Thyroid gland (tissue), 4 donors: ENCODE results near the gene NKAP.

ENCODE experiments used
- POLR2A ChIP-seq, 2 donors: fragments of 450-650 bp; IDR thresholded peaks; one replicate each; pipeline ENCODE4 v1.6.1; 2017; ENCODE audit warnings: antibody characterized with exemption in 2 of 2, mild to moderate bottlenecking in 2 of 2, moderate library complexity in 1 of 2
- TF ChIP-seq, protein P1 (sequence below), 6 experiments: fragments of 200-600 bp in 3 of 6; fragments of 450-650 bp in 3 of 6; sonication (generic) in 3 of 6; IDR thresholded peaks; one replicate each; pipeline ENCODE4 v1.5.1; 2016 to 2019; ENCODE audit warnings: antibody characterized with exemption in 6 of 6, mild to moderate bottlenecking in 2 of 6, inconsistent platforms in 1 of 6, moderate library complexity in 1 of 6

DNA sequence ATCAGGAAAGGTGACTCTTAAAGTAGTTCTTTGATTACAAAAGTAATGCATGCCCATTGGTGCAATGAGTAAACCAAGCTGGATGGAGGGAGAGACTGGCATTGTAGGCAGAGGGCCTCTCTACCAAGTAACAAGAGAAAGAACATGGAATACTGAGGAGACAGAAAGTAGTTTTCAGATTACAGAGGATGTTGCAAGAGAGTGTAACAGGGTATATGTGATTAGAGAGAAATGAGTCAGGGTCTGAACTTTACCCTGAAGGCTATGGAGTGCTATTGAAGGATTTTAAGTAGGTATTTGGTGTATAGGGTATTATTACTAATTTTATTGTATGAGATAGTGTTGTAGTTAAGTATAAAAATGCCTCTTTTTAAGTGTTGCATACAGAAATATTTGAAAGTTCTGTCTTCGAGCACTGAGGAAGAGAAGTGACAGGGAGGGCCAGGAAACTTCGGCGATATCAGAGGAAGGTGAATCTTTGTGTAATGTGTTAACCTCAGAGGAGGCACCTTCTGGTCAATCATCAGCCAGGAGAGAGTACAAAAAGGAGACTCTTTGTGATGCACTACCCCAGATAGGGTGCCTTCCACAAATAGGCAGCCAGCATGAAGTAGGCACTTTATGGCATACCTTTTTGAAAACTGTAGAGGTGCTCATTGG is 8.2 kb downstream of the NKAP start:
- TF ChIP-seq, protein P1, sequence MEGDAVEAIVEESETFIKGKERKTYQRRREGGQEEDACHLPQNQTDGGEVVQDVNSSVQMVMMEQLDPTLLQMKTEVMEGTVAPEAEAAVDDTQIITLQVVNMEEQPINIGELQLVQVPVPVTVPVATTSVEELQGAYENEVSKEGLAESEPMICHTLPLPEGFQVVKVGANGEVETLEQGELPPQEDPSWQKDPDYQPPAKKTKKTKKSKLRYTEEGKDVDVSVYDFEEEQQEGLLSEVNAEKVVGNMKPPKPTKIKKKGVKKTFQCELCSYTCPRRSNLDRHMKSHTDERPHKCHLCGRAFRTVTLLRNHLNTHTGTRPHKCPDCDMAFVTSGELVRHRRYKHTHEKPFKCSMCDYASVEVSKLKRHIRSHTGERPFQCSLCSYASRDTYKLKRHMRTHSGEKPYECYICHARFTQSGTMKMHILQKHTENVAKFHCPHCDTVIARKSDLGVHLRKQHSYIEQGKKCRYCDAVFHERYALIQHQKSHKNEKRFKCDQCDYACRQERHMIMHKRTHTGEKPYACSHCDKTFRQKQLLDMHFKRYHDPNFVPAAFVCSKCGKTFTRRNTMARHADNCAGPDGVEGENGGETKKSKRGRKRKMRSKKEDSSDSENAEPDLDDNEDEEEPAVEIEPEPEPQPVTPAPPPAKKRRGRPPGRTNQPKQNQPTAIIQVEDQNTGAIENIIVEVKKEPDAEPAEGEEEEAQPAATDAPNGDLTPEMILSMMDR (IDR thresholded peaks at IDR 0.05), result no peak
- no peak for TF ChIP-seq POLR2A (IDR thresholded peaks at IDR 0.05)
